Skeletal muscle tissue (tissue), 4 donors: ENCODE data around the gene ZNF684. TPM values are rescaled to one million over a fixed set of nuclear protein-coding genes. Genes with fewer than 3 reads are reported as not detected.
"Not testable (repeated sequence)": the region's sequence is repeated elsewhere in the genome, so short reads cannot be mapped to it uniquely, and the experiment has no call there.

ENCODE experiments used
- H3K27ac ChIP-seq: one replicate; pipeline ENCODE4 v1.7.0; 2013; ENCODE audit warnings: mild to moderate bottlenecking, low read depth, low read length, inconsistent platforms
- H3K27me3 ChIP-seq, 3 donors: one replicate each; pipeline ENCODE4 v1.7.0; 2013; ENCODE audit warnings: low read length in 3 of 3; ENCODE audit not compliant: control insufficient read depth in 3 of 3, insufficient read depth in 3 of 3
- H3K36me3 ChIP-seq, 3 donors: one replicate each; pipeline ENCODE4 v1.7.0; 2013; ENCODE audit warnings: low read length in 3 of 3; ENCODE audit not compliant: control insufficient read depth in 3 of 3, insufficient read depth in 3 of 3
- H3K4me1 ChIP-seq, 3 donors: one replicate each; pipeline ENCODE4 v1.7.0; 2013; ENCODE audit warnings: low read length in 3 of 3, mild to moderate bottlenecking in 3 of 3; ENCODE audit not compliant: control insufficient read depth in 3 of 3, insufficient read depth in 3 of 3
- H3K4me3 ChIP-seq, 3 donors: one replicate each; pipeline ENCODE4 v1.7.0; 2013; ENCODE audit warnings: low read length in 3 of 3
- H3K9ac ChIP-seq, 3 donors: one replicate each; pipeline ENCODE4 v1.7.0; 2013; ENCODE audit warnings: low read length in 3 of 3, mild to moderate bottlenecking in 3 of 3, moderate library complexity in 2 of 3, low read depth in 1 of 3
- H3K9me3 ChIP-seq, 3 donors: one replicate each; pipeline ENCODE4 v1.7.0; 2013; ENCODE audit warnings: low read length in 3 of 3; ENCODE audit not compliant: control insufficient read depth in 3 of 3
- total RNA-seq: library from RNA; depleted of rRNA; stranded (reverse); fragments of >200 nt; gene quantifications from one replicate; pipeline ENCODE4 v1.2.3, GENCODE V29; 2014
- donor health status: Osteomylitis.

ZNF684 gene
- total RNA-seq, 1 donor from 2014 or later, result 2.1 TPM

DNA sequence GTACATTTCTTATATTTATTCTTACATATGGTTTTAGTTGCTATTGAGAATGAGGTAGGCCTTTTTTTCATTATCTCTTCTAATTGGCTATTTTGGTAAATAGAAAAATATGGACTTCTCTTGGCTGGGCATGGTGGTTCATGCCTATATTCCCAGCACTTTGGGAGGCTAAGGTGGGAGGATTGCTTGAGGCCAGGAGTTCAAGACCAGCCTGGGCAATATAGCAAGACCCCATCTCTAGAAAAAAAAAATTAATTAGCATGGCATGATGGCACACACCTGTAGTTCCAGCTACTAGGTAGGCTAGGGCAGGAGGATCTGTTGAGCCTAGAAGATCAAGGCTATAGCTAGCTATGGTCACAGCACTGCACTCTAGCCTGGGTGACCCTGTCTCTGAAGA is 3.2 kb downstream of the ZNF684 start:
- Histone ChIP-seq H3K4me1 (peaks cover 12 to 15% (median 12%) of the 10 kb centered on the region in 3 donors), H3K27ac (no peak overlapping the region), H3K36me3 (peaks cover 0 to 2% (median 2%) of the 10 kb centered on the region in 3 donors), H3K27me3 (no peaks in the 10 kb centered on the region), H3K4me3 (no peak overlapping the region), H3K9me3 (no peaks in the 10 kb centered on the region), H3K9ac (no peak overlapping the region)

DNA sequence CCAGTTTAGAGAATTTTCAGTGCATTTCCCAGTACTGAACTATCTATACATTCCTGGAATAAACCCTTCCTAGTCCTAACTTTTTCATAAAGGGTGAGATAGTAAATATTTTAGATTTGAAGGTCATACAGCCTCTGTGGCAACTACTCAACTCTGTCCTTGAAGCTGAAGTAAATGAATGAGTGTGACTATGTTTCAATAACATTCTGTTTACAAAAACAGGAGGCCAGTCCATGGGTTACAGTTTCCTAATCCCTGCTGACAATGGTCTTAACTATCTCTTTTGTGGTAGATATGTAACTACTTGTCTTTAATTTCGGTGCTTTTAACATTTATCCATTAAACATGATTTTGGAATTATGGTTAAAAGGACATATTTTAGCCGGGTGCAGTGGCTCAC is 4.3 kb downstream of the ZNF684 start:
- Histone ChIP-seq H3K27ac (no peak overlapping the region), H3K4me1 (peaks cover 10 to 15% (median 12%) of the 10 kb centered on the region in 3 donors), H3K9ac (no peak overlapping the region), H3K4me3 (no peak overlapping the region), H3K9me3 (no peaks in the 10 kb centered on the region), H3K36me3 (peaks cover 0 to 4% (median 2%) of the 10 kb centered on the region in 3 donors), H3K27me3 (no peaks in the 10 kb centered on the region)

DNA sequence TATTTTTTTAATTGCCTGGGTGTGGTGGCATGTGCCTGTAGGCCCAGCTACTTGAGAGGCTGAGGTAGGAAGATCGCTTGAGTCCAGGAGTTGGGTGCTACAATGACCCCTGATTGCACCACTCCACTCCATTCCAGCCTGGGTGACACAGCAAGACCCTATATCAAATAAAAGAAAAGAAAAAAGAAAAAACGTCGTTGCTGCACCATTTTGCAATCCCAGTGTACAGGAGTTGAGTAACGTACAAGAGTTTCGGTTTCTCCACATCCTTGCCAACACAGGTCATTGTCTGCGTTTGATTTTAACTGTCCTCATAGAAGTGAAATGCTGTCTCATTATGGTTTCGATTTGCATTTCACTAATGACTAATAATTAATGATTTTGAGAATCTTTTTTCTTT is 7.9 kb downstream of the ZNF684 start:
- Histone ChIP-seq H3K9ac (no peak overlapping the region), H3K27me3 (no peaks in the 10 kb centered on the region), H3K4me1 (no peaks in the 10 kb centered on the region), H3K36me3 (peaks cover 0 to 15% (median 14%) of the 10 kb centered on the region in 3 donors), H3K9me3 (no peaks in the 10 kb centered on the region), H3K27ac (no peak overlapping the region), H3K4me3 (no peak overlapping the region)

DNA sequence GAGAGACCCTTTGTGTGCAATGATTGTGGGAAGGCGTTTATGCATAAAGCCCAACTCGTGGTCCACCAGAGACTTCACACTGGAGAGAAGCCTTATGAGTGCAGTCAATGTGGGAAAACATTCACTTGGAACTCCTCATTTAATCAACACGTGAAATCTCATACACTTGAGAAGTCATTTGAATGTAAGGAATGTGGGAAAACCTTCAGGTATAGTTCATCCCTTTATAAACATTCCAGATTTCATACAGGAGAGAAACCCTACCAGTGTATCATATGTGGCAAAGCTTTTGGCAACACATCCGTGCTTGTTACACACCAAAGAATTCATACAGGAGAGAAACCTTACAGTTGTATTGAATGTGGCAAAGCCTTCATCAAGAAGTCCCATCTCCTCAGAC is 15.5 kb downstream of the ZNF684 start:
- Histone ChIP-seq H3K9me3 (peaks cover 0 to 7% (median 3%) of the 10 kb centered on the region in 3 donors), H3K4me1 (no peaks in the 10 kb centered on the region), H3K4me3 (no peak overlapping the region), H3K27ac (no peak overlapping the region), H3K27me3 (no peaks in the 10 kb centered on the region), H3K9ac (no peak overlapping the region), H3K36me3 (peaks cover 23 to 34% (median 29%) of the 10 kb centered on the region in 3 donors)

DNA sequence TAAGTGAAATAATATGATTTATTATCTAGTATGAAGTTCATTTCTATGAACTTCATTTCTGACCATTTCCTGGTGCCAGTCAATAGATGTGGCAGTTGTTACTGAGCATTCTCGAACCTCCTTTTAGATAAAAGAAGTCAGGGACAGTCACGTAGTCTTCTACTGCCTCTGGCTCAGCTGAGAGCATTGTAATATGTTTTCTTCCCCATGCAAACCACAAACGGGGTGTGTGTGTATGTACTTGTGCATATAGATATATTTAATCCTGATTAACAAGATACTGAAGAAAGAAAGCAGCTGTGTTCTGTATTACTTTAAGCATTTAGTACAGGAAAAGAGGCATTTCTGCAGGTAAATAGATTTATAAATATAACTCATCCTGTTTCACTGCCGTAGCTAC is 21.6 kb downstream of the ZNF684 start:
- no peaks in the 10 kb centered on the region for H3K27me3 ChIP-seq

DNA sequence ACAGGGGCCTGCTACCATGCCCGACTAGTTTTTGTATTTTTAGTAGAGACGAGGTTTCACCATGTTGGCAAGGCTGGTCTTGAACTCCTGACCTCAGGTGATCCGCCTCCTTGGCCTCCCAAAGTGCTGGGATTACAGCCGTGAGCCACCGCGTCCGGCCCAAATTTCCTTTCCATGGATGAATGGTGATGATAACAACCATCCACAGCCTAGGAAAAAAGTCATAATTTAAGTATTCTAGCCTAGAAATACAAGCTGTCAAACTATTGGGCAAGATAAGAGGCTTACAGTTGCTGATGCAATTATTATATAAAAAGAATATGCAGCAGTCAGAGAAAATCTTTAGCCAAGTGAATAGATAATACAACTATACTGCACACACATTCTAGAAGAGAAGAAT is 23.4 kb downstream of the ZNF684 start:
- not testable (repeated sequence) for H3K36me3 ChIP-seq, H3K9ac ChIP-seq, H3K4me1 ChIP-seq

More for the DNA sequence above, 21.6 kb downstream of the ZNF684 start:
- H3K4me3 ChIP-seq, result no peak overlapping the region
- no peaks in the 10 kb centered on the region for H3K36me3 ChIP-seq
- H3K9me3 ChIP-seq, result no peaks in the 10 kb centered on the region
- no peaks in the 10 kb centered on the region for H3K4me1 ChIP-seq
- H3K9ac ChIP-seq, result no peak overlapping the region
- H3K27ac ChIP-seq, result no peak overlapping the region

DNA sequence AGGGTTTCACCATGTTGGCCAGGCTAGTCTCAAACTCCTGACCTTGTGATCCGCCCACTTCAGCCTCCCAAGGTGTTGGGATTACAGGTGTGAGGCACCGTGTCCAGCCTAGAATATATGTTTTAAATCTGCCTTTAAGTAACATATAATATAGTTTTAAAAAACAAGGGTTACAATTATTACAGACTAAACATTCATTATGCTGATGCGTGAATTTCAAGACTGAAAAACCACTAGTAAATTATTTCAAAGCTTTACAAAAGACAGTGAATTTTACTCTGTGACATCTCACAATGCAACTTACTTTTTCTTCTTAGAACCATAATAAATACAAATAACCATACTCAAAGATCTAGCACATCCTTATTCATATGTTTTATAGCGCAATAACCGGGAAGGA is 24.7 kb downstream of the ZNF684 start:
- H3K36me3 ChIP-seq, result no peaks in the 10 kb centered on the region
- H3K9ac ChIP-seq, result no peak overlapping the region
- no peaks in the 10 kb centered on the region for H3K9me3 ChIP-seq
- no peaks in the 10 kb centered on the region for H3K4me1 ChIP-seq
- H3K27ac ChIP-seq, result no peak overlapping the region
- no peaks in the 10 kb centered on the region for H3K27me3 ChIP-seq
- H3K4me3 ChIP-seq, result no peak overlapping the region

More for the DNA sequence above, 23.4 kb downstream of the ZNF684 start:
- H3K27me3 ChIP-seq, H3K4me3 ChIP-seq, H3K27ac ChIP-seq, H3K9me3 ChIP-seq: not testable (repeated sequence)

DNA sequence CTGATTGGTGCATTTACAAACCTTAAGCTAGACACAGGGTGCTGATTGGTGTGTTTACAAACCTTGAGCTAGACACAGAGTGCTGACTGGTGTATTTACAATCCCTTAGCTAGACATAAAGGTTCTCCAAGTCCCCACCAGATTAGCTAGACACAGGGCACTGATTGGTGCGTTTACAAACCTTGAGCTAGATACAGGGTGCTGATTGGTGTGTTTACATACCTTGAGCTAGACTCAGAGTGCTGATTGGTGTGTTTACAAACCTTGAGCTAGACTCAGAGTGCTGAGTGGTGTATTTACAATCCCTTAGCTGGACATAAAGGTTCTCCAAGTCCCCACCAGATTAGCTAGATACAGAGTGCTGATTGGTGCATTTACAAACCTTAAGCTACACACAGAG is 26.8 kb downstream of the ZNF684 start:
- H3K36me3 ChIP-seq, H3K27ac ChIP-seq, H3K9ac ChIP-seq, H3K27me3 ChIP-seq, H3K9me3 ChIP-seq, H3K4me1 ChIP-seq, H3K4me3 ChIP-seq: not testable (repeated sequence)

DNA sequence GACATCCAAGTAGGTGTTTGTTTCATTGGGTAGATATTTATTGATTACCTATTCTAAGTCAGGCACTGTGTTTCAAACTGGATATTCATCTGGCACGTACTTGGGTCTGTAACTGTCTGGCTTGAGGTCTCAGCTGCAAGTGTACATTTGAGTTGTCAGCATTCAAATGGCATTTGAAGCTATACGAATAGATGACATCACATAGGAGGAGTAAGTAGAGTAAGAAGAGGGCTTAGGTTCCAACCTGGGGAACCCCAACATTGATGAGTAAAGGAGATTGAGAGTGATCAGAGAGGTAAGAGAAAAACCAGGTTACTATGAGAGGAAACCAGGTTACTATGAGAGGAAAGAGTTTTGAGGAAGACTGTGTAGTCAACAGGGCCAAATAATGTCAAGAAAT is 30.7 kb downstream of the ZNF684 start:
- Histone ChIP-seq H3K27me3 (no peaks in the 10 kb centered on the region), H3K4me1 (no peaks in the 10 kb centered on the region), H3K9me3 (no peaks in the 10 kb centered on the region), H3K4me3 (no peak overlapping the region), H3K9ac (no peak overlapping the region), H3K27ac (no peak overlapping the region), H3K36me3 (no peaks in the 10 kb centered on the region)

DNA sequence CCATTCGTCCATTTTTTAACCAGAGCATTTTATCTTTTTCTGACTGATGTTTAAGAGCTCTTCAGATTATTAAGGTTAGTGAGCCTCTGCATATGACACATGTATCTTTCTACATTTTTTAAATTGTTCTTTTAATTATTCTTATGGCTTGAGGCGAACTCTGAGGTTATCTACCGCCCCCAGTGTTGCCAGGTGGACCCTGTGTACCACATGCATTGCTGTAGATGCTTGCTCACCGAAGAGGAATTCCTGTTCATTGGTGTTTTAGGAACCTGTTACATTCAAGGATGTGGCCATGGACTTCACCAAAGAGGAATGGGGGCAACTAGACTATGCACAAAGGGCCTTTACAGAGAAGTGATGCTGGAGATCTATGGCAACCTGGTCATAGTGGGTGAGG is 31.8 kb downstream of the ZNF684 start:
- H3K36me3 ChIP-seq, result no peaks in the 10 kb centered on the region
- no peaks in the 10 kb centered on the region for H3K27me3 ChIP-seq
- H3K27ac ChIP-seq, result no peak overlapping the region
- no peak overlapping the region for H3K4me3 ChIP-seq
- H3K4me1 ChIP-seq, result no peaks in the 10 kb centered on the region
- H3K9me3 ChIP-seq, result no peaks in the 10 kb centered on the region
- H3K9ac ChIP-seq, result no peak overlapping the region

DNA sequence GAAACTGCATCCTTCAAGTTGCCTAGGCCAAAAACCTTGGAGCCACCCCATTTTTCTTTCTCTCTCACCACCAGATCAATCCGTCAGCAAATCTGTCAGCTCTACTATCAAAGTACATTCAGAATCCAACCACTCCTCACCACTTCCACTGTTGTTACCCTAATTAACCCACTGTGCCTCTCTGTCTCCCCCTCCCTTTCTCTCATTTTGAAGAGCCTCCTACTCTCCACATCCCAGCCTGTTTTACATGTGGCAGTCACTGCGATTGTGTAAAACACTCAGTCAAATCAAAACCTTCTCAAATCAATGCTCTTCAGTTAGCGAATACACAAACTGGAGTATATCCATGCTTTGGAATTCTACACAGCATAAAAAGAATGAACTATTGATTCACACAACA is 33.1 kb downstream of the ZNF684 start:
- Histone ChIP-seq H3K9me3 (no peaks in the 10 kb centered on the region), H3K27me3 (no peaks in the 10 kb centered on the region), H3K27ac (no peak overlapping the region), H3K9ac (no peak overlapping the region), H3K4me1 (no peaks in the 10 kb centered on the region), H3K36me3 (no peaks in the 10 kb centered on the region), H3K4me3 (no peak overlapping the region)
